GM23338 (cell line): ENCODE results near the gene ALDH5A1. TPM values are rescaled to one million over a fixed set of nuclear protein-coding genes. Genes with fewer than 3 reads are reported as not detected.
A peak's percentile ranks its signal among the peaks of the same experiment; 100 is the strongest.

ENCODE experiments used
- ATAC-seq: fragments of 200-7000 bp; cut with Tn5 transposase; 3 replicates; pipeline ENCODE4 v1.9.1; 2020
- DNase-seq: peaks from one replicate; pipeline ENCODE4 v3.0.0-alpha.2; 2015; ENCODE audit warnings: low spot score
- H2AFZ ChIP-seq: fragments of 200-600 bp; sonication (generic); 2 replicates; pipeline ENCODE4 v1.8.0; 2016; ENCODE audit warnings: antibody characterized with exemption, mild to moderate bottlenecking, moderate library complexity
- H3F3A ChIP-seq: fragments of 200-600 bp; sonication (generic); replicated peaks from 2 replicates; pipeline ENCODE4 v1.8.0; 2017; ENCODE audit warnings: antibody characterized with exemption, mixed run types, low read depth
- H3K27ac ChIP-seq: fragments of 200-600 bp; sonication (generic); 2 replicates; pipeline ENCODE4 v1.6.1; 2016; ENCODE audit warnings: low read depth
- H3K27me3 ChIP-seq: fragments of 200-600 bp; sonication (generic); 2 replicates; pipeline ENCODE4 v1.8.0; 2016; ENCODE audit warnings: mild to moderate bottlenecking, mixed run types, moderate library complexity; ENCODE audit not compliant: insufficient read depth
- H3K36me3 ChIP-seq: fragments of 200-600 bp; sonication (generic); 2 replicates; pipeline ENCODE4 v1.8.0; 2016; ENCODE audit warnings: mild to moderate bottlenecking; ENCODE audit not compliant: insufficient read depth
- H3K4me1 ChIP-seq: fragments of 200-600 bp; sonication (generic); 2 replicates; pipeline ENCODE4 v1.8.0; 2016; ENCODE audit warnings: mild to moderate bottlenecking, moderate library complexity; ENCODE audit not compliant: insufficient read depth
- H3K4me2 ChIP-seq: fragments of 200-600 bp; sonication (generic); 2 replicates; pipeline ENCODE4 v1.7.1; 2017; ENCODE audit warnings: mixed run types
- H3K4me3 ChIP-seq: fragments of 200-600 bp; sonication (generic); 2 replicates; pipeline ENCODE4 v1.6.1; 2016; ENCODE audit warnings: mixed run types
- H3K79me2 ChIP-seq: fragments of 200-600 bp; sonication (generic); replicated peaks from 2 replicates; pipeline ENCODE4 v1.8.0; 2017; ENCODE audit warnings: mild to moderate bottlenecking; ENCODE audit not compliant: insufficient read depth
- H3K9me2 ChIP-seq: fragments of 200-600 bp; sonication (generic); 2 replicates; pipeline ENCODE4 v1.8.0; 2017; ENCODE audit not compliant: insufficient read depth
- H4K20me1 ChIP-seq: fragments of 200-600 bp; sonication (generic); replicated peaks from 2 replicates; pipeline ENCODE4 v1.8.0; 2017; ENCODE audit warnings: mild to moderate bottlenecking; ENCODE audit not compliant: insufficient read depth
- H3K27ac Mint-ChIP-seq: 2 replicates; pipeline ENCODE4 v1.8.0; 2020; ENCODE audit warnings: inconsistent platforms, mild to moderate bottlenecking, moderate library complexity, mixed read lengths
- H3K27me3 Mint-ChIP-seq: 3 replicates; pipeline ENCODE4 v1.8.0; 2022; ENCODE audit warnings: low read depth, mild to moderate bottlenecking, moderate library complexity, mixed read lengths, inconsistent platforms; ENCODE audit not compliant: insufficient read depth, poor library complexity
- H3K36me3 Mint-ChIP-seq: 3 replicates; pipeline ENCODE4 v1.8.0; 2021; ENCODE audit warnings: low read depth, mild to moderate bottlenecking, inconsistent platforms, moderate library complexity, mixed read lengths
- H3K4me1 Mint-ChIP-seq: 3 replicates; pipeline ENCODE4 v1.8.0; 2020; ENCODE audit warnings: mild to moderate bottlenecking, inconsistent platforms, mixed read lengths
- H3K4me3 Mint-ChIP-seq: 3 replicates; pipeline ENCODE4 v1.8.0; 2021; ENCODE audit warnings: moderate library complexity, mild to moderate bottlenecking, inconsistent platforms, mixed read lengths
- H3K9me3 Mint-ChIP-seq: 3 replicates; pipeline ENCODE4 v1.8.0; 2020; ENCODE audit warnings: moderate library complexity, mild to moderate bottlenecking, inconsistent platforms, mixed read lengths
- CREB1 ChIP-seq: fragments of 250-450 bp; sonication (Bioruptor Pico); IDR thresholded peaks from 2 replicates; pipeline ENCODE4 v1.5.0; 2020; ENCODE audit warnings: low read depth, mild to moderate bottlenecking, moderate library complexity
- CTCF ChIP-seq, 2 experiments: fragments of 200-600 bp in 1 of 2; sonication (generic) in 1 of 2; conservative IDR thresholded peaks; 2 replicates each; pipeline versions ENCODE4 v1.5.1 to v1.6.1; 2016 to 2017; ENCODE audit warnings: antibody characterized with exemption in 2 of 2, low read depth in 2 of 2, mild to moderate bottlenecking in 2 of 2, moderate library complexity in 1 of 2
- ETS1 ChIP-seq: IDR thresholded peaks from 2 replicates; pipeline ENCODE4 v1.6.1; 2016; ENCODE audit warnings: antibody characterized with exemption
- EZH2 ChIP-seq: fragments of 200-600 bp; sonication (generic); IDR thresholded peaks from one replicate; pipeline ENCODE4 v1.8.0; 2017; ENCODE audit warnings: antibody characterized with exemption, mild to moderate bottlenecking, low read depth; ENCODE audit not compliant: unreplicated experiment
- JUNB ChIP-seq: IDR thresholded peaks from one replicate; pipeline ENCODE4 v1.6.1; 2016; ENCODE audit warnings: antibody characterized with exemption; ENCODE audit not compliant: unreplicated experiment
- NANOG ChIP-seq: IDR thresholded peaks from 2 replicates; pipeline ENCODE4 v1.6.1; 2016; ENCODE audit warnings: antibody characterized with exemption, borderline replicate concordance
- POLR2AphosphoS5 ChIP-seq: IDR thresholded peaks from 2 replicates; pipeline ENCODE4 v1.6.1; 2016; ENCODE audit warnings: antibody characterized with exemption, low read depth
- REST ChIP-seq: IDR thresholded peaks from one replicate; pipeline ENCODE4 v1.6.1; 2018; ENCODE audit warnings: antibody characterized with exemption; ENCODE audit not compliant: unreplicated experiment
- STAT1 ChIP-seq: IDR thresholded peaks from one replicate; pipeline ENCODE4 v1.6.1; 2016; ENCODE audit warnings: antibody characterized with exemption; ENCODE audit not compliant: unreplicated experiment
- ZNF114 ChIP-seq: fragments of 250-450 bp; sonication (Bioruptor Pico); IDR thresholded peaks from 2 replicates; pipeline ENCODE4 v1.5.0; 2020; ENCODE audit warnings: mild to moderate bottlenecking, moderate library complexity
- ZNF331 ChIP-seq: fragments of 250-450 bp; sonication (Bioruptor Pico); IDR thresholded peaks from 2 replicates; pipeline ENCODE4 v1.5.0; 2020; ENCODE audit warnings: low read depth, mild to moderate bottlenecking, moderate library complexity
- polyA plus RNA-seq: library from polyadenylated mRNA; unstranded; fragments of >200 nt; fragmentation: Nextera tagmentation; extraction: Ambion mirVana; gene quantifications from 2 replicates; pipeline ENCODE4 v1.2.1, GENCODE V29; 2016
- total RNA-seq: library from RNA; depleted of rRNA; stranded (reverse); fragments of >200 nt; shearing (Covaris generic); gene quantifications from 2 replicates; pipeline ENCODE4 v1.2.3, GENCODE V29; 2014

The ALDH5A1 gene
- total and polyA plus RNA-seq, 2 experiments from 2014 or later: 3.1 to 5.2 TPM

- Histone ChIP-seq H3K9me2 (no peaks in the 10 kb centered on the region), H3F3A (no peaks in the 10 kb centered on the region), H3K4me1 (0 out of 2 replicates have a peak, but pooled peaks cover 3% of the 10 kb centered on the region), H3K4me3 (no peak overlapping the region), H3K36me3 (no peaks in the 10 kb centered on the region), H3K4me2 (no peak overlapping the region), H3K27me3 (no peaks in the 10 kb centered on the region), H3K27ac (no peak overlapping the region), H3K79me2 (no peaks in the 10 kb centered on the region), H4K20me1 (no peaks in the 10 kb centered on the region), H2AFZ (no peak overlapping the region)
- H3K27me3 Mint-ChIP-seq: peaks cover 3% of the 10 kb centered on the region
- peaks cover 4% of the 10 kb centered on the region; the same call in 2 of the 3 replicates for H3K4me1 Mint-ChIP-seq
- no peak overlapping the region for H3K4me3 Mint-ChIP-seq
- no peak for ATAC-seq
- no peak for TF ChIP-seq CREB1 (CRISPR knock-in tag)
- no peak for TF ChIP-seq EZH2
- TF ChIP-seq REST: no peak
- TF ChIP-seq NANOG: no peak
- no peak for TF ChIP-seq ZNF114 (CRISPR knock-in tag)
- TF ChIP-seq CTCF (conservative IDR thresholded peaks at IDR 0.05; ENCODE audit: low read depth in 2 of 2): no peak
- TF ChIP-seq JUNB: no peak
- no peak for TF ChIP-seq POLR2AphosphoS5
- TF ChIP-seq ZNF331: no peak
- no peak overlapping the region for H3K27ac Mint-ChIP-seq
- DNase-seq: no peak
- no peaks in the 10 kb centered on the region for H3K36me3 Mint-ChIP-seq
- no peaks in the 10 kb centered on the region for H3K9me3 Mint-ChIP-seq
Observed at GRCh38 chr6:24545183-24545582, 50.4 kb downstream of the ALDH5A1 start.

- no peak overlapping the region for H3K4me2 ChIP-seq
- H3K27me3 ChIP-seq: no peaks in the 10 kb centered on the region
- no peak overlapping the region for H3K4me3 ChIP-seq
- H3K4me3 Mint-ChIP-seq: no peak overlapping the region
- H3K27me3 Mint-ChIP-seq: peaks cover 3% of the 10 kb centered on the region
- ATAC-seq (no peak), DNase-seq (no peak)
- 0 out of 2 replicates have a peak overlapping the region, but pooled peaks have one; percentile 29 for H2AFZ ChIP-seq
- no peaks in the 10 kb centered on the region for H3K9me3 Mint-ChIP-seq
- H3K4me1 Mint-ChIP-seq: peaks cover 4% of the 10 kb centered on the region; the same call in 2 of the 3 replicates
- H3F3A ChIP-seq: no peaks in the 10 kb centered on the region
- H3K4me1 ChIP-seq: 0 out of 2 replicates have a peak, but pooled peaks cover 3% of the 10 kb centered on the region
- H3K79me2 ChIP-seq: no peaks in the 10 kb centered on the region
- no peak overlapping the region for H3K27ac Mint-ChIP-seq
- H4K20me1 ChIP-seq: no peaks in the 10 kb centered on the region
- no peaks in the 10 kb centered on the region for H3K9me2 ChIP-seq
- no peaks in the 10 kb centered on the region for H3K36me3 Mint-ChIP-seq
- no peak overlapping the region for H3K27ac ChIP-seq
- no peaks in the 10 kb centered on the region for H3K36me3 ChIP-seq
- TF ChIP-seq NANOG (no peak), STAT1 (no peak), POLR2AphosphoS5 (no peak), EZH2 (no peak), ETS1 (no peak), ZNF331 (no peak)
Observed at GRCh38 chr6:24545691-24546090, 50.9 kb downstream of the ALDH5A1 start.
